OCI-LY1 (cell line): Measurements from ENCODE around the gene FBXO28.

Experiments
- CTCF ChIP-seq: fragments of 200-600 bp; sonication (generic), shearing (Covaris generic); IDR thresholded peaks from 2 replicates; pipeline ENCODE4 v1.5.1; 2017; ENCODE audit warnings: mild to moderate bottlenecking, antibody characterized with exemption, low read length, moderate library complexity, mixed read lengths
- EZH2 ChIP-seq: fragments of 200-600 bp; sonication (generic), shearing (Covaris generic); IDR thresholded peaks from 2 replicates; pipeline ENCODE4 v1.8.0; 2017; ENCODE audit warnings: borderline replicate concordance, mixed run types, mild to moderate bottlenecking, antibody characterized with exemption, low read length, moderate library complexity, mixed read lengths

- TF ChIP-seq CTCF: no peak
- TF ChIP-seq EZH2: no peak
Measured at GRCh38 chr1:224137518-224137917, 23.6 kb downstream of the FBXO28 start.
